ENCODE results near the gene RPS6KA2.

The RPS6KA2 gene

GRCh38 chr6:166567813-166568212 is 59.2 kb downstream of the RPS6KA2 start:
- DNase-seq: no peak

- no peak for DNase-seq
Observed at GRCh38 chr6:166567107-166567506, 59.9 kb downstream of the RPS6KA2 start.

GRCh38 chr6:166566026-166567011 is 60.7 kb downstream of the RPS6KA2 start:
- DNase-seq: no peak

GRCh38 chr6:166565084-166565967 is 61.7 kb downstream of the RPS6KA2 start:
- no peak for DNase-seq

- DNase-seq: no peak
Observed at GRCh38 chr6:166563805-166564204, 63.2 kb downstream of the RPS6KA2 start.

GRCh38 chr6:166563200-166563599 is 63.9 kb downstream of the RPS6KA2 start:
- no peak for DNase-seq

GRCh38 chr6:166562726-166563125 is 64.3 kb downstream of the RPS6KA2 start:
- DNase-seq: no peak

GRCh38 chr6:166561771-166562359 is 65.2 kb downstream of the RPS6KA2 start:
- no peak for DNase-seq

GRCh38 chr6:166560222-166560621 is 66.8 kb downstream of the RPS6KA2 start:
- DNase-seq: no peak

- no peak for DNase-seq
Observed at GRCh38 chr6:166559662-166560061, 67.4 kb downstream of the RPS6KA2 start.

GRCh38 chr6:166559211-166559610 is 67.8 kb downstream of the RPS6KA2 start:
- DNase-seq: no peak

GRCh38 chr6:166558156-166559005 is 68.7 kb downstream of the RPS6KA2 start:
- DNase-seq: no peak

GRCh38 chr6:166556863-166557322 is 70.2 kb downstream of the RPS6KA2 start:
- DNase-seq: no peak

GRCh38 chr6:166556336-166556735 is 70.7 kb downstream of the RPS6KA2 start:
- DNase-seq: no peak

- no peak for DNase-seq
Observed at GRCh38 chr6:166555086-166555485, 72.0 kb downstream of the RPS6KA2 start.

GRCh38 chr6:166554316-166554715 is 72.7 kb downstream of the RPS6KA2 start:
- no peak for DNase-seq

- DNase-seq: no peak
Observed at GRCh38 chr6:166553563-166554271, 73.3 kb downstream of the RPS6KA2 start.

- DNase-seq: no peak
Observed at GRCh38 chr6:166552600-166552999, 74.5 kb downstream of the RPS6KA2 start.

GRCh38 chr6:166551754-166552495 is 75.1 kb downstream of the RPS6KA2 start:
- no peak for DNase-seq

GRCh38 chr6:166546653-166547052 is 80.4 kb downstream of the RPS6KA2 start:
- DNase-seq: no peak
